GM19452 (cell line): ENCODE measurements around the gene APOL3.
"Not testable (repeated sequence)": the region's sequence is repeated elsewhere in the genome, so short reads cannot be mapped to it uniquely, and the experiment has no call there.

Source experiments
- ATAC-seq: cut with Tn5 transposase; IDR thresholded peaks from one replicate; pipeline ENCODE4 v1.9.1; 2021; ENCODE audit not compliant: unreplicated experiment

APOL3 gene

GRCh38 chr22:36104435-36104834 is 56.1 kb downstream of the APOL3 start:
- no peak for ATAC-seq

DNA sequence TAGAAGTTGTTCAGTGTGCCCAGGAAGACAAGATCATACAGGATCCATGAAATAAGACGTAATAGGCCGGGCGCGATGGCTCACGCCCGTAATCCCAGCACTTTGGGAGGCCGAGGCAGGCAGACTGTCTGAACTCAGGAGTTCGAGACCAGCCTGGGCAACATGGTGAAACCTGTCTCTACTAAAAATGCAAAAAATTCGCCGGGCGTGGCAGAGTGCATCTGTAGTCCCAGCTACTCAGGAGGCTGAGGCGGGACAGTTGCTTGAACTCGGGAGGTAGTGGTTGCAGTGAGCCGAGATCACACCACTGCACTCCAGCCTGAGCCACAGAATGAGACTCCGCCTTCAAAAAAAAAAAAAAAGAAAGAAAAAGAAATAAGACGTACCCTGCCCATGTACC is 56.7 kb downstream of the APOL3 start:
- ATAC-seq = no peak

DNA sequence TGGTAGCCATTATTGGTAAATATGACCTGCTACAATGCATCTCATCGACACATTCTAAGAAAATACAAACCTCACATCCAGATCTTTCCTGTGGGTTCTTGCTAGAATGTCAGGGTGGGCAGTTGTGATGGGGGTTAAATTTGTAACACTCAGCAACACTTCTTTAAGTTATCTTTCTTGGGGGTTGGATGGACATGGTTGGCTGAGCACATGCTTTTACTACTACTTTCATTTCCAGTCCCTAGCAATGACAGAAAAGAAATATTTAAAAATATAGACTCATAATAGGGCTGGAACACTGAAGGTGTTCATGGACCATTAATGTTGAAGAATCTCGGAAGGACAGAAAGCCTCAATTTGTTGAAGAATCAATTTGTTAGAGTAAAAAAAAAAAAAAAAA is 57.6 kb downstream of the APOL3 start:
- ATAC-seq = no peak

GRCh38 chr22:36101756-36102155 is 58.8 kb downstream of the APOL3 start:
- ATAC-seq = no peak

DNA sequence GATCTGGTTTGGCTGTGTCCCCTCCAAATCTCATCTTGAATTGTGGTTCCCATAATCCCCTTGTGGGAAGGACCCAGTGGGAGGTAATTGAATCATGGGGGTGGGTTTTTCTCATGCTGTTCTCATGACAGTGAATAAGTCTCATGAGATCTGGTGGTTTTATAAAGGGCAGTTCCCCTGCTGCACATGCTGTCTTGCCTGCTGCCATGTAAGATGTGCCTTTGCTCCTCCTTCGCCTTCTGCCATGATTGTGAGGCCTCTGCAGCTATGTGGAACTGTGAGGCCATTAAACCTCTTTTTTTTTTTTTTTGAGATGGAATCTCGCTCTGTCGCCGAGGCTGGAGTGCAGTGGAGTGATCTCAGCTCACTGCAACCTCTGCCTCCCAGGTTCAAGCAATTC is 59.6 kb downstream of the APOL3 start:
- not testable (repeated sequence) for ATAC-seq

DNA sequence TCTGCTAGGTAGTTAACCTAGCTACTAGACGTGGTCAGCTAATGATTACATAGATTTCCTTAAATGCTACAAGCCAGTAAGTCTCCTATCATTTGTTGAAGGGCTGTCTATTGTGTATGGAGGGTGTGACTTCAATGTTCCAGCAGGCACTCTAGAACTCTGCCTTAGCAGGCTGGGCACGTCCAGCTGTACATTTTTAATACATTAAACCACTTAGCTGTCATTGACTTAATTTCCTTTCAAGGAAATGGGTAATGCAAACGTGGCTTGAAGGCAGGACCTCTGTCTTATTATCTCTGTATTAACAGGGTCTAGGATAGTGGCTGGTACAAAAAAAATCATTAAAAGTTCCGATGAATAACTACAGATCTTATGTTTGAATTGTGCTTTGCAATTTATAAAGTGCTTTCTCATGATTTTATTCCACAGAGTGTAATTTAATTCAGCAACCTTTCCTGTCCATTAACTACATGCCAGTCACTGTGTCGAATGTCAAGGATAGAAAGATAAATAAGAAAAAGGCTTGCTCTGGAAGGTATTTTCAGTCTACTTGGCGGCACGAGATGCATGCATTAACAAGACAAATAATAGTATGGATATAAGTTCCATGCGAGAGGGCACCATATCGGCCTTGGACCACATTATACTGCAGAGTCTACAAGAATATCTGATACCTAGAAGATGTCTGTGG is 60.3 kb downstream of the APOL3 start:
- no peak for ATAC-seq

DNA sequence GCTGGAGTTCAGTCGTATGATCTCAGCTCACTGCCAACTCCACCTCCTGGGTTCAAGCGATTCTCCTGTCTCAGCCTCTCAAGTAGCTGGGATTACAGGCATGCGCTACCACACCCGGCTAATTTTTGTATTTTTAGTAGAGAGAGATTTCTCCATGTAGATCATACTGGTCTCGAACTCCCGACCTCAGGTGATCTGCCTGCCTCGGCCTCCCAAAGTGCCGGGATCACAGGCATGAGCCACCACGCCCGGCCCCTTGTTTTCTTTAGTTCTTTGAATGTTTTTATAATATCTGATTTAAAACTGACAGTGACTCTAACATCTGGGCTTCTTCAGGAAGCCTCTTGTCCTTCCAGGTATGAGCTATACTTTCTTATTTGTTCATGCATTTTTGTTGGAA is 61.0 kb downstream of the APOL3 start:
- not testable (repeated sequence) for ATAC-seq

GRCh38 chr22:36097880-36098279 is 62.7 kb downstream of the APOL3 start:
- no peak for ATAC-seq

GRCh38 chr22:36090772-36091171 is 69.8 kb downstream of the APOL3 start:
- ATAC-seq = not testable (repeated sequence)
